Measurements from ENCODE around the gene GYG2. TPM values are rescaled to one million over a fixed set of nuclear protein-coding genes. Genes with fewer than 3 reads are reported as not detected.

The GYG2 gene
- total and polyA plus RNA-seq, 2 of the 8 experiments (the other 6 are each of a cell fraction or from before 2014, with no cell fraction given) = 52.8 to 65.3 TPM

DNA sequence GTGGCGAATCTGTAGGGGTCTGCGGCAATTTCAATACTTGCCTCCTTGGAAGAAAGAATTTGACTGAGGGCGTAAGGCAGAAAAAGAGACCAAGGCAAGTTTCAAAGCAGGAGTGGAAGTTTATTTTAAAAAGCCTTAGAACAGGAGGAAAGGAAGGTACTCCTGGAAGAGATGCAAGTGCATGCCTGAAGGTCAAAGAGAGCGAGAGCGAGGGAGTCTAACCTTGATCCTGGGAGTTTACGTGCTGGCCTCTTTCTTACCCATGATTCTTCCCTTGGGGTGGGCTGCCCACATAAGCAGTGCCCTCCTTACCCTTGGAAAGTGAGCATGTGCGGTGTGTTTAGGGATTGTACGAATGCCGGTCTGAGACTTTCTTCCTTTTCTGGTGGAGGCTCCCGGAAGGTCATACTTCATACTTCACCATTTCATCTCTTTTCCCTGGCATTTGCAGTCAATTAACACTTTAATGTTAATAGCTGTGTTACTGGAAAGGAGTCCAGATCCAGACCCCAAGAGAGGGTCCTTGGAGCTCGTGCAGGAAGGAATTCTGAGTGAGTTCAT, 60.4 kb downstream of the GYG2 start (continued):
- no peak for TF ChIP-seq KDM4A (IDR thresholded peaks at IDR 0.05; ENCODE audit: low read depth, low read length, severe bottlenecking)
- no peak for TF ChIP-seq MAFK (IDR thresholded peaks at IDR 0.05; ENCODE audit: low read depth, low read length)
- TF ChIP-seq TAF7 (optimal IDR thresholded peaks at IDR 0.05; ENCODE audit: borderline replicate concordance, low read depth, low read length) = no peak
